Measurements from ENCODE around the gene PNMA6F. TPM values are rescaled to one million over a fixed set of nuclear protein-coding genes. Genes with fewer than 3 reads are reported as not detected.

PNMA6F gene
- total RNA-seq, 1 experiment from 2014 or later, result not detected

GRCh38 chrX:153347530-153347929 is 26.0 kb upstream of the PNMA6F start:
- Histone ChIP-seq H3K36me3 (peaks cover 8% of the 10 kb centered on the region; the same call in 1 of the 2 replicates), H3K27ac (no peak overlapping the region), H3K4me1 (replicated peaks) (no peaks in the 10 kb centered on the region), H3K27me3 (replicated peaks) (no peaks in the 10 kb centered on the region), H3K4me3 (no peak overlapping the region), H3K9me3 (replicated peaks) (no peaks in the 10 kb centered on the region)
- DNase-seq (ENCODE audit: low read depth in 1 of 2, low spot score in 2 of 2), result no peak

- Histone ChIP-seq H3K27me3 (replicated peaks) (no peaks in the 10 kb centered on the region), H3K27ac (no peak overlapping the region), H3K36me3 (peaks cover 8% of the 10 kb centered on the region; the same call in 1 of the 2 replicates), H3K9me3 (replicated peaks) (no peaks in the 10 kb centered on the region), H3K4me3 (no peak overlapping the region), H3K4me1 (replicated peaks) (no peaks in the 10 kb centered on the region)
- DNase-seq (ENCODE audit: low read depth in 1 of 2, low spot score in 2 of 2), result no peak
Measured at GRCh38 chrX:153343674-153344073, 22.1 kb upstream of the PNMA6F start.

- Histone ChIP-seq H3K9me3 (replicated peaks) (no peaks in the 10 kb centered on the region), H3K36me3 (peaks cover 8% of the 10 kb centered on the region; the same call in 1 of the 2 replicates), H3K27me3 (replicated peaks) (no peaks in the 10 kb centered on the region), H3K4me1 (replicated peaks) (no peaks in the 10 kb centered on the region), H3K27ac (no peak overlapping the region), H3K4me3 (no peak overlapping the region)
- DNase-seq (ENCODE audit: low read depth in 1 of 2, low spot score in 2 of 2), result no peak
Measured at GRCh38 chrX:153342762-153343558, 21.4 kb upstream of the PNMA6F start.

- Histone ChIP-seq H3K27ac (no peak overlapping the region), H3K9me3 (replicated peaks) (no peaks in the 10 kb centered on the region), H3K36me3 (peaks cover 7% of the 10 kb centered on the region), H3K4me3 (no peak overlapping the region), H3K27me3 (replicated peaks) (no peaks in the 10 kb centered on the region), H3K4me1 (replicated peaks) (no peaks in the 10 kb centered on the region)
- no peak for DNase-seq (ENCODE audit: low read depth in 1 of 2, low spot score in 2 of 2)
Measured at GRCh38 chrX:153340111-153340510, 18.5 kb upstream of the PNMA6F start.

DNA sequence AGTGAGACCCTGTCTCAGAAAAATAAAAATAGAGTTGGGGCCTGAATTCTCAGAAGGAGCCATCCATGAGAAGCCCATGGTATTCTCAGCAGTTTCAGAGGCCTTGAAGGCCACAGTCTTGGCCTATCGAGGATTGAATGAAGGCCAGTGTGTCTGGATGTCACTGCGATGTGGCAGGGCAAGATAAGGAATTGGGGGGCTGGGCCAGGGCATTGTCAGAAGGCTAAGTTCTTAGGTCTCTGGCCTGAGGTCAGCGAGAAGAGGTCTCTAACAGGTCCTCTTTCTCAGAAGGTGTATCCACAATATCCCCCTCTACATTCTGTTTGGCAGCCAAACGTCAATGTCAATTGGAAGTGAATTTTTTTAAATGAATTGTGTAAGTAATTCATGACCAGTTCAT is 18.1 kb upstream of the PNMA6F start:
- H3K27ac ChIP-seq, result no peak overlapping the region
- H3K9me3 ChIP-seq (replicated peaks), result no peaks in the 10 kb centered on the region
- no peaks in the 10 kb centered on the region for H3K27me3 ChIP-seq (replicated peaks)
- no peak overlapping the region for H3K4me3 ChIP-seq
- H3K36me3 ChIP-seq, result peaks cover 7% of the 10 kb centered on the region; the same call in 1 of the 2 replicates
- no peak for DNase-seq (ENCODE audit: low read depth in 1 of 2, low spot score in 2 of 2)
- no peaks in the 10 kb centered on the region for H3K4me1 ChIP-seq (replicated peaks)

- Histone ChIP-seq H3K9me3 (replicated peaks) (no peaks in the 10 kb centered on the region), H3K4me3 (no peak overlapping the region), H3K4me1 (replicated peaks) (no peaks in the 10 kb centered on the region), H3K27ac (no peak overlapping the region), H3K36me3 (peaks cover 10% of the 10 kb centered on the region), H3K27me3 (replicated peaks) (no peaks in the 10 kb centered on the region)
- no peak for DNase-seq (ENCODE audit: low read depth in 1 of 2, low spot score in 2 of 2)
Measured at GRCh38 chrX:153338836-153339235, 17.3 kb upstream of the PNMA6F start.

- H3K4me3 ChIP-seq, result no peak overlapping the region
- peaks cover 7% of the 10 kb centered on the region for H3K4me1 ChIP-seq (replicated peaks)
- H3K36me3 ChIP-seq, result peaks cover 7% of the 10 kb centered on the region
- H3K27me3 ChIP-seq (replicated peaks), result no peaks in the 10 kb centered on the region
- H3K9me3 ChIP-seq (replicated peaks), result no peaks in the 10 kb centered on the region
- DNase-seq (ENCODE audit: low read depth in 1 of 2, low spot score in 2 of 2), result no peak
- no peak overlapping the region for H3K27ac ChIP-seq
Measured at GRCh38 chrX:153336988-153337387, 15.4 kb upstream of the PNMA6F start.

DNA sequence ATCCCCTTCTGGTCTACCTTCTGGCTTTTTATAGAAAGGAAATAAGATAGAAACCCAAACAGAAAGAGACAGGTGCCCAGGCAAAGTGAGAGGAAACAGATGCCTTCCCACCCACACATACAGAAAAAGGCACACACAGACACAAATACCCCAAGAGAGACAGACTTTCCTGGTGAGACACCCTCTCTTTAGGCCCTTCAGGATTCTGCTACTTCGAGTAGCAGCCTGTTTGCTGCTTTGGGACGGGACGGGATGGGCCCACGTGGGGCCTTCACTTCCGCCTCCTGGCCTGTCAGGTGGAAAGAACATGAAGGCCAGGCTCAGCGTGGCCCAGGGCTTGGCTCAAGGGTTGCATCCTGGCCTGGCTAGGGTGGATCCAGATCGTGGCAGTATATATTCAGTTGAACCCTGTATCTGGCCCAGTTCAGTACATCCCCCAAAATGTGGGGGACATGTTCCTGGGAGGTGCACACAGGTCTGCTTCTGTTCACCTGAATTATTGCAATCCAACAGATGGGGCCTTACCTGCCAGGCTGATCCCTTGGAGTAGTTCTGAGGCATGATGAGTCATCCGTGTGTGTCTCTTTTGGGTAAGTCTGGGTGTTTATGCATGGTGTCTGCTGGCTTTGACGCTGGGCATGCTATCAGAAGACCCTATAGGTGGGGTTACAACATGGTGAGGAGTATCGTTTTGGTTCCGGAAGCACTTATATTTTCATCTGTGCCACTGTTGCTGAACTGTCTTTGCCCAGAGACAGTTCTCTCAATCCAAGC is 14.7 kb upstream of the PNMA6F start:
- peaks cover 7% of the 10 kb centered on the region for H3K4me1 ChIP-seq (replicated peaks)
- no peaks in the 10 kb centered on the region for H3K27me3 ChIP-seq (replicated peaks)
- DNase-seq (ENCODE audit: low read depth in 1 of 2, low spot score in 2 of 2), result no peak
- no peak overlapping the region for H3K4me3 ChIP-seq
- H3K27ac ChIP-seq, result no peak overlapping the region
- H3K36me3 ChIP-seq, result peaks cover 7% of the 10 kb centered on the region
- no peaks in the 10 kb centered on the region for H3K9me3 ChIP-seq (replicated peaks)

DNA sequence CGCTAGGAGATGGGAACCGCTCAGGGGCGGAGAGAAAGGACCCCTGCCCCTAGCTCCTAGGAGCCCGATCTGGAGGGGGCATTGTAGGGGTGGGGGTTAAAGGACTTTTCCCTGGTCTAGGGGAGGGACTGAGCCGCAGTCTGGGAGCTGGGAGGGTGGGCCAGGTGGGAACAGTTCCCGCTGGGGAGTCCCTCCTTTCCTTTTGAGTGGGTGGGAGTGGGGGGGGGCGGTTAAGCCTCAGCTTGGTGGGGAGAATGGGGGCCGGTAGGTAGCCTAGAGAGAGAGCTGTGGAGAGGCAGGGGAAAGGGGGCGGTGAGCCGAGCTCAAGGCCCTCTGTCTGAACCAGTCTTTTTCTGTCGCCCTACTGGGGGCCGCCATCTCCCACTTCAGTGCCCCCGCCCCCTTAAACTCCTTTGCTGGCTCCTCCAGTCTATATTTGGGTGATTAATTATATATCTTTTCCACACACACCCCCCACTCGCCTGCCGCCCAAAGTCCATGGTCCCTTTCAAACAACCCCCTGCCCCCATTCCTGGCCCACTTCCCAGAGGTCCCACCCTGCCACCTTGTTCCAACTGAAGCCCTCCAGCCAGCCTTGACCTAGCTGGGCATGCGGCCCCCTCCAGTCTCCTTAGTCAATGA is 13.2 kb upstream of the PNMA6F start:
- Histone ChIP-seq H3K9me3 (replicated peaks) (no peaks in the 10 kb centered on the region), H3K27ac (peak overlapping the region; percentile 56), H3K36me3 (peaks cover 7% of the 10 kb centered on the region), H3K4me3 (peak overlapping the region; percentile 85), H3K27me3 (replicated peaks) (no peaks in the 10 kb centered on the region), H3K4me1 (replicated peaks) (peaks cover 7% of the 10 kb centered on the region)
- no peak for DNase-seq (ENCODE audit: low read depth in 1 of 2, low spot score in 2 of 2)

DNA sequence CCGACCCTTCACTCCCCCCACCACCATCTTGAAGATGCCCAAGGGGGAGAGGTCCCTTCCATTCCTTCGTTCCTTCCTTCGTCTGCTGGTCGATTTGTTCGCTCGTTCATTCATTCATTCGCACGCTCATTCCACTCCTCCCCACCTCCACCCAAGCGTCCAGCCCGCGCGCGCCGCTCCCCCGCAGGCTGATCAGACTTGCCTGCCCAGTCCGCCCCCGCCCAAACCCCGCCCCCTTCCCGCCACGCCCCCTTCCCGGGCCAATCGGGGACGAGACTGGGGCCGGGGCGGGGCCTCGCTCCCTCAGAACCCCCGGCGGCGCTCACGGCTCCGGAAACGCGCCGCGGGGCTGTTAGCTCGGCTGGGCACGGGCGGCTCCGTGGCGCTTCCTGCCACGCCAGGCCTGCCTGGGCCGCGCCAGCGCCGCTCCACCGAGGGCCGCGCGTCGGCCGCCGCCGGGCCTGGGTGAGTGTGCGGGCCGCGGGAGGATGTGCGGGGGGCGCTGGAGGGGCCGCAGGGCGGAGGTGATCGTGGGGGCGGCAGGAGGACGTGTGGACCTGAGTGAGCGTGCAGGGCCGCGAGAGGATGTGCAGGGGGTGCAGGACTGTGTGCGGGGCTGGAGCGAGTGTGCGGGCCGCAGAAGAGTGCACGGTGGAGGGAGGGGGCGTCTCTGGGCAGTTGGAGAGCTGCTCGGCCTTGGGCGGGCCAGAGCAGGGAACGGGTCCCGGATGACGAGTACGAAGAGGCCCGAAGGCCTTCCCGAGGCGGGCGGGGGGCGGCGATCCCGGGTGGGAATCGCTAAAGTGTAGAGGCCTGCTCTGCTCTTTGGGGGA is 12.5 kb upstream of the PNMA6F start, which contains the start of gene ZNF275:
Gene ZNF275 (plus strand): TSS at position 333 of the 833 bp plus-strand sequence. CDS start 2,527 bp downstream, outside the sequence.
- H3K36me3 ChIP-seq, result peaks cover 7% of the 10 kb centered on the region
- no peaks in the 10 kb centered on the region; the same call in 1 of the 2 replicates for H3K27me3 ChIP-seq (replicated peaks)
- H3K4me1 ChIP-seq (replicated peaks), result peaks cover 7% of the 10 kb centered on the region
- peak within 1 kb of the TSS; percentile 56 for H3K27ac ChIP-seq
- peak within 1 kb of the TSS; percentile 85 for H3K4me3 ChIP-seq
- H3K9me3 ChIP-seq (replicated peaks), result no peaks in the 10 kb centered on the region
- peak; percentile 49 to 73 for DNase-seq (ENCODE audit: low read depth in 1 of 2, low spot score in 2 of 2)

- no peak overlapping the region for H3K27ac ChIP-seq
- peaks cover 7% of the 10 kb centered on the region for H3K4me1 ChIP-seq (replicated peaks)
- no peaks in the 10 kb centered on the region; the same call in 1 of the 2 replicates for H3K27me3 ChIP-seq (replicated peaks)
- H3K4me3 ChIP-seq, result peak overlapping the region; percentile 85
- DNase-seq (ENCODE audit: low read depth in 1 of 2, low spot score in 2 of 2), result peak in 1 of 2 experiments; percentile 11
- H3K9me3 ChIP-seq (replicated peaks), result no peaks in the 10 kb centered on the region
- peaks cover 7% of the 10 kb centered on the region for H3K36me3 ChIP-seq
Measured at GRCh38 chrX:153333266-153333665, 11.7 kb upstream of the PNMA6F start.

DNA sequence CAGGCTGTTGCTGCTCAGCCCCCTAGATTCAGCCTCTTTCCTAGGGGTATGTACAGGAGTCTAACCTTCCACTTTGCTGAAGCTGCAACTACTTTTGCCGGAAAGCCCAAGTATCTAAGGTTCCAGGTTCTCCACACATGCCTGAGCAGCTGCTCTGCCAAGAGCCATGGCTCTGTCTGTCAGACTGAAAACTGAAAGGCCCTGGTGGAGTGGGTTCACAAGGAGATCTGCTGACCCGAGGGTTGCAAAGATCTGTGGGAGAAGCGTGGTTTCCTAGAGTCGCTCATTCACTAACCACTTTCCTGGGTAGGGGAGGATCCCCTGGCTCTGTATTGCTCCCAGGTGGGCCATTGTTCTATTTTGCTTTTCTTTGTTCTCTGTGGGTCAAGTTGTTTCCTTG is 6.0 kb upstream of the PNMA6F start:
- Histone ChIP-seq H3K4me3 (no peak overlapping the region), H3K4me1 (replicated peaks) (no peaks in the 10 kb centered on the region), H3K27me3 (replicated peaks) (no peaks in the 10 kb centered on the region; the same call in 1 of the 2 replicates), H3K27ac (no peak overlapping the region), H3K9me3 (replicated peaks) (no peaks in the 10 kb centered on the region), H3K36me3 (no peaks in the 10 kb centered on the region)
- DNase-seq (ENCODE audit: low read depth in 1 of 2, low spot score in 2 of 2), result no peak

Measured in SJSA1 (cell line).